B cell (primary cell): Measurements from ENCODE around the gene IER2. TPM values are rescaled to one million over a fixed set of nuclear protein-coding genes. Genes with fewer than 3 reads are reported as not detected.

Experiments used
- ATAC-seq: fragments of 200-7000 bp; cut with Tn5 transposase; one replicate; pipeline ENCODE4 v1.10.0; 2021; ENCODE audit warnings: low read depth, mild to moderate bottlenecking, moderate number of reproducible peaks, moderate library complexity
- CTCF ChIA-PET: fragments of 350-600 bp; sonication (Branson Sonifier 250); formaldehyde crosslinking; loops from one replicate; lab custom pipeline; 2021; ENCODE audit warnings: antibody characterized with exemption, inconsistent platforms; lab: Charles Lee
- POLR2A ChIA-PET: fragments of 350-600 bp; sonication (Branson Sonifier 250); formaldehyde crosslinking; loops from one replicate; lab custom pipeline; 2021; ENCODE audit warnings: antibody characterized with exemption; lab: Charles Lee
- DNase-seq: peaks from one replicate; pipeline ENCODE4 v3.0.0; 2013
- H2AFZ ChIP-seq: 2 replicates; pipeline ENCODE4 v1.6.1; 2012; ENCODE audit warnings: mild to moderate bottlenecking, low read depth, low read length; ENCODE audit not compliant: insufficient read depth, poor library complexity, severe bottlenecking
- H3K27ac ChIP-seq, 2 donors: 1 replicate in 1 of 2; 2 replicates in 1 of 2; pipeline ENCODE4 v1.5.1; 2012 to 2013; ENCODE audit warnings: low read length in 2 of 2, mild to moderate bottlenecking in 2 of 2, moderate library complexity in 1 of 2
- H3K27me3 ChIP-seq, 4 experiments: fragments of 200-600 bp in 1 of 4; sonication (generic) in 1 of 4; replicated peaks in 1 of 4; 1 replicate in 2 of 4; 2 replicates in 2 of 4; pipeline versions ENCODE4 v1.6.1 to v1.7.0; 2013 to 2016; ENCODE audit warnings: low read length in 3 of 4, mild to moderate bottlenecking in 2 of 4, mixed read lengths in 1 of 4, moderate library complexity in 1 of 4; ENCODE audit not compliant: insufficient read depth in 4 of 4, control insufficient read depth in 3 of 4; ENCODE audit errors: control extremely low read depth in 1 of 4
- H3K36me3 ChIP-seq, 2 experiments: replicated peaks in 1 of 2; 1 replicate in 1 of 2; 2 replicates in 1 of 2; pipeline versions ENCODE4 v1.6.1 to v1.7.1; 2013; ENCODE audit warnings: low read length in 1 of 2; ENCODE audit not compliant: insufficient read depth in 2 of 2, control insufficient read depth in 1 of 2; ENCODE audit errors: control extremely low read depth in 1 of 2, extremely low read depth in 1 of 2
- H3K4me1 ChIP-seq, 2 donors: fragments of 200-600 bp in 1 of 2; sonication (generic) in 1 of 2; 1 replicate in 1 of 2; 2 replicates in 1 of 2; pipeline versions ENCODE4 v1.5.1 to v1.6.1; 2013 to 2017; ENCODE audit warnings: low read length in 2 of 2; ENCODE audit not compliant: control insufficient read depth in 2 of 2, insufficient read depth in 2 of 2
- H3K4me2 ChIP-seq: replicated peaks from 2 replicates; pipeline ENCODE3; 2012; ENCODE audit warnings: mild to moderate bottlenecking, low read depth, low read length; ENCODE audit not compliant: poor library complexity, severe bottlenecking
- H3K4me3 ChIP-seq, 5 experiments: fragments of 200-600 bp in 1 of 5; sonication (generic) in 1 of 5; 1 replicate in 3 of 5; 2 replicates in 2 of 5; pipeline versions ENCODE4 v1.5.1 to v1.7.0; 2011 to 2016; ENCODE audit warnings: low read length in 4 of 5, mild to moderate bottlenecking in 4 of 5, low read depth in 2 of 5, control low read depth in 1 of 5, moderate library complexity in 1 of 5; ENCODE audit not compliant: insufficient read depth in 1 of 5; ENCODE audit errors: control extremely low read depth in 1 of 5, extremely low read depth in 1 of 5
- H3K79me2 ChIP-seq: fragments of 200-600 bp; sonication (generic); one replicate; pipeline ENCODE4 v1.6.0; 2016; ENCODE audit warnings: low read length; ENCODE audit not compliant: control insufficient read depth, insufficient read depth
- H3K9ac ChIP-seq: fragments of 200-600 bp; sonication (generic); 2 replicates; pipeline ENCODE4 v1.6.1; 2017; ENCODE audit warnings: mild to moderate bottlenecking, low read length, moderate library complexity
- H3K9me3 ChIP-seq, 3 donors: one replicate each; pipeline versions ENCODE4 v1.6.1 to v1.7.1; 2013; ENCODE audit warnings: low read length in 2 of 3; ENCODE audit not compliant: control insufficient read depth in 2 of 3, insufficient read depth in 1 of 3; ENCODE audit errors: control extremely low read depth in 1 of 3
- H4K20me1 ChIP-seq: 2 replicates; pipeline ENCODE4 v1.6.0; 2012; ENCODE audit warnings: mild to moderate bottlenecking, low read length; ENCODE audit not compliant: insufficient read depth, control insufficient read depth, poor library complexity, severe bottlenecking
- H3K27ac Mint-ChIP-seq: one replicate; pipeline ENCODE4 v1.8.0; 2021; ENCODE audit warnings: mixed read lengths
- H3K27me3 Mint-ChIP-seq: one replicate; pipeline ENCODE4 v1.8.0; 2021; ENCODE audit warnings: mixed read lengths
- H3K4me1 Mint-ChIP-seq: one replicate; pipeline ENCODE4 v1.8.0; 2021; ENCODE audit warnings: mixed read lengths
- H3K4me3 Mint-ChIP-seq: one replicate; pipeline ENCODE4 v1.8.0; 2021; ENCODE audit warnings: mixed read lengths
- H3K9me3 Mint-ChIP-seq: one replicate; pipeline ENCODE4 v1.8.0; 2022; ENCODE audit warnings: mixed read lengths; ENCODE audit not compliant: insufficient read depth
- CTCF ChIP-seq: fragments of 200-600 bp; IDR thresholded peaks from one replicate; pipeline ENCODE4 v1.8.0; 2022; ENCODE audit warnings: antibody characterized with exemption, mild to moderate bottlenecking
- EZH2 ChIP-seq: IDR thresholded peaks from 2 replicates; pipeline ENCODE4 v1.6.1; 2012; ENCODE audit warnings: borderline replicate concordance, low read depth, mild to moderate bottlenecking, moderate library complexity, low read length; ENCODE audit not compliant: insufficient read depth, poor library complexity, severe bottlenecking
- WGBS: methylation state at CpG from one replicate; pipeline ENCODE4 v1.1.5; 2013; ENCODE audit warnings: missing lambda C conversion rate; ENCODE audit not compliant: insufficient coverage; 5-methylcytosine and 5-hydroxymethylcytosine counted together
- intact Hi-C: fragments of 100-400 bp; cut with micrococcal nuclease; formaldehyde crosslinking; loops from one replicate; pipeline ENCODE4 v1.10.0; 2022
- polyA plus RNA-seq: library from polyadenylated mRNA; depleted of rRNA; stranded (reverse); fragments of >200 nt; gene quantifications from 2 replicates; pipeline ENCODE4 v1.2.3, GENCODE V29; 2012
- total RNA-seq, 2 donors: library from RNA; stranded (reverse); fragments of 120-200 nt in 1 of 2; gene quantifications; 1 replicate in 1 of 2; 2 replicates in 1 of 2; pipeline versions ENCODE4 v1.2.3 to v1.2.4, GENCODE V29; 2013 to 2022

IER2 gene
- total and polyA plus RNA-seq, 2 donors (not counting 1 experiment from before 2014, with no cell fraction given), result 189 to 2,152 TPM

- CTCF ChIA-PET, result interaction anchor here (1.0 to 8.1 kb wide), 5 partner anchors 11 to 72 kb away, joined by 3 to 154 read pairs (median 5); no protein-coding TSS in a partner anchor
- WGBS, result 96% methylated on average over 18 of the region's 19 CpGs
Measured at GRCh38 chr19:13190781-13191540, 40.8 kb downstream of the IER2 start.

More at GRCh38 chr19:13190781-13191540, 40.8 kb downstream of the IER2 start:
- peaks cover 35 to 50% of the 10 kb centered on the region in 2 donors for H3K4me1 ChIP-seq
- no peaks in the 10 kb centered on the region for H3K36me3 ChIP-seq
- H3K4me2 ChIP-seq, result no peak overlapping the region
- Mint-ChIP-seq H3K9me3 (no peaks in the 10 kb centered on the region), H3K4me3 (no peak overlapping the region), H3K27ac (peak overlapping the region; percentile 26), H3K27me3 (no peaks in the 10 kb centered on the region), H3K4me1 (peaks cover 38% of the 10 kb centered on the region)
- POLR2A ChIA-PET, result interaction anchor here (1.2 to 4.3 kb wide), 3 partner anchors 35 to 86 kb away, joined by 5 to 15 read pairs (median 10); no protein-coding TSS in a partner anchor
- no peak overlapping the region for H3K27ac ChIP-seq
- H3K9ac ChIP-seq, result no peak overlapping the region
- H4K20me1 ChIP-seq, result no peaks in the 10 kb centered on the region
- peaks cover 0 to 5% (median 0%) of the 10 kb centered on the region in 3 donors for H3K9me3 ChIP-seq
- H3K4me3 ChIP-seq, result no peak overlapping the region
- H3K27me3 ChIP-seq, result no peaks in the 10 kb centered on the region
- H3K79me2 ChIP-seq, result no peaks in the 10 kb centered on the region
- intact Hi-C loops, result loop anchor here (10.0 kb wide), 1 partner anchor 216 kb away; no protein-coding TSS in a partner anchor
- ATAC-seq, result no peak
- no peak for TF ChIP-seq EZH2
- TF ChIP-seq CTCF, result no peak
- no peak overlapping the region for H2AFZ ChIP-seq
- no peak for DNase-seq
